ENCODE data around the gene CLCN4. TPM values are rescaled to one million over a fixed set of nuclear protein-coding genes. Genes with fewer than 3 reads are reported as not detected.

The CLCN4 gene
- polyA plus RNA-seq, 3 donors from 2014 or later = 0.69 TPM; not detected in 2

GRCh38 chrX:10176121-10177003, 19.6 kb downstream of the CLCN4 start:
- Mint-ChIP-seq H3K27me3 (ENCODE audit: low read depth in 3 of 3) (peaks cover 5 to 21% (median 6%) of the 10 kb centered on the region in 3 donors), H3K36me3 (no peaks in the 10 kb centered on the region), H3K4me1 (no peaks in the 10 kb centered on the region), H3K4me3 (no peak overlapping the region), H3K27ac (no peak overlapping the region), H3K9me3 (peaks cover 0 to 4% (median 0%) of the 10 kb centered on the region in 6 donors)
- no peak for DNase-seq

GRCh38 chrX:10177004-10177396, 20.2 kb downstream of the CLCN4 start:
- no peaks in the 10 kb centered on the region for H3K4me1 Mint-ChIP-seq
- no peak overlapping the region for H3K27ac Mint-ChIP-seq
- no peak for DNase-seq
- no peaks in the 10 kb centered on the region for H3K36me3 Mint-ChIP-seq
- peaks cover 5 to 21% (median 6%) of the 10 kb centered on the region in 3 donors for H3K27me3 Mint-ChIP-seq (ENCODE audit: low read depth in 3 of 3)
- no peak overlapping the region for H3K4me3 Mint-ChIP-seq
- peaks cover 0 to 4% (median 0%) of the 10 kb centered on the region in 6 donors for H3K9me3 Mint-ChIP-seq

- H3K4me1 Mint-ChIP-seq = no peaks in the 10 kb centered on the region
- no peak overlapping the region for H3K27ac Mint-ChIP-seq
- H3K36me3 Mint-ChIP-seq = no peaks in the 10 kb centered on the region
- H3K4me3 Mint-ChIP-seq = no peak overlapping the region
- peaks cover 0 to 4% (median 0%) of the 10 kb centered on the region in 6 donors for H3K9me3 Mint-ChIP-seq
- DNase-seq = no peak
- H3K27me3 Mint-ChIP-seq (ENCODE audit: low read depth in 3 of 3) = peaks cover 4 to 22% (median 6%) of the 10 kb centered on the region in 3 donors
These were observed 20.8 kb downstream of the CLCN4 start for GRCh38 chrX:10177601-10178000.

GRCh38 chrX:10178866-10179463, 22.2 kb downstream of the CLCN4 start:
- H3K27me3 Mint-ChIP-seq (ENCODE audit: low read depth in 3 of 3) = peaks cover 4 to 24% (median 8%) of the 10 kb centered on the region in 3 donors
- no peaks in the 10 kb centered on the region for H3K36me3 Mint-ChIP-seq
- DNase-seq = no peak
- H3K27ac Mint-ChIP-seq = no peak overlapping the region
- H3K4me1 Mint-ChIP-seq = no peaks in the 10 kb centered on the region
- no peak overlapping the region for H3K4me3 Mint-ChIP-seq
- H3K9me3 Mint-ChIP-seq = peaks cover 0 to 4% (median 0%) of the 10 kb centered on the region in 6 donors

GRCh38 chrX:10183760-10184159, 27.0 kb downstream of the CLCN4 start:
- Mint-ChIP-seq H3K4me1 (no peaks in the 10 kb centered on the region), H3K4me3 (no peak overlapping the region), H3K36me3 (no peaks in the 10 kb centered on the region), H3K27ac (peak overlapping the region in 1 of 6 donors; percentile 36), H3K27me3 (ENCODE audit: low read depth in 3 of 3) (peaks cover 4 to 10% (median 5%) of the 10 kb centered on the region in 3 donors), H3K9me3 (peaks cover 0 to 4% (median 0%) of the 10 kb centered on the region in 6 donors)
- no peak for DNase-seq

- no peaks in the 10 kb centered on the region for H3K4me1 Mint-ChIP-seq
- no peak for DNase-seq
- no peak overlapping the region for H3K27ac Mint-ChIP-seq
- H3K27me3 Mint-ChIP-seq (ENCODE audit: low read depth in 3 of 3) = peaks cover 4 to 12% (median 5%) of the 10 kb centered on the region in 3 donors
- H3K36me3 Mint-ChIP-seq = no peaks in the 10 kb centered on the region
- peaks cover 0 to 4% (median 0%) of the 10 kb centered on the region in 6 donors for H3K9me3 Mint-ChIP-seq
- no peak overlapping the region for H3K4me3 Mint-ChIP-seq
These were observed 27.6 kb downstream of the CLCN4 start for GRCh38 chrX:10184411-10184810.

GRCh38 chrX:10186355-10186754, 29.6 kb downstream of the CLCN4 start:
- Mint-ChIP-seq H3K27ac (no peak overlapping the region), H3K36me3 (no peaks in the 10 kb centered on the region), H3K9me3 (no peaks in the 10 kb centered on the region), H3K27me3 (ENCODE audit: low read depth in 3 of 3) (peaks cover 2 to 14% (median 3%) of the 10 kb centered on the region in 3 donors), H3K4me1 (no peaks in the 10 kb centered on the region), H3K4me3 (no peak overlapping the region)
- no peak for DNase-seq

- Mint-ChIP-seq H3K27ac (no peak overlapping the region), H3K36me3 (no peaks in the 10 kb centered on the region), H3K4me1 (no peaks in the 10 kb centered on the region), H3K27me3 (ENCODE audit: low read depth in 3 of 3) (peaks cover 2 to 14% (median 3%) of the 10 kb centered on the region in 3 donors), H3K4me3 (no peak overlapping the region), H3K9me3 (no peaks in the 10 kb centered on the region)
- no peak for DNase-seq
These were observed 30.6 kb downstream of the CLCN4 start for GRCh38 chrX:10187421-10187820.

GRCh38 chrX:10189317-10190268, 32.8 kb downstream of the CLCN4 start:
- H3K9me3 Mint-ChIP-seq = no peaks in the 10 kb centered on the region
- H3K4me3 Mint-ChIP-seq = no peak overlapping the region
- peak; percentile 59 to 71 (median 64) for DNase-seq
- no peak overlapping the region for H3K27ac Mint-ChIP-seq
- H3K4me1 Mint-ChIP-seq = no peaks in the 10 kb centered on the region
- peaks cover 0 to 10% (median 3%) of the 10 kb centered on the region in 3 donors for H3K27me3 Mint-ChIP-seq (ENCODE audit: low read depth in 3 of 3)
- no peaks in the 10 kb centered on the region for H3K36me3 Mint-ChIP-seq

GRCh38 chrX:10190367-10190766, 33.6 kb downstream of the CLCN4 start:
- Mint-ChIP-seq H3K27me3 (ENCODE audit: low read depth in 3 of 3) (peaks cover 0 to 6% (median 3%) of the 10 kb centered on the region in 3 donors), H3K27ac (no peak overlapping the region), H3K4me1 (no peaks in the 10 kb centered on the region), H3K4me3 (no peak overlapping the region), H3K36me3 (no peaks in the 10 kb centered on the region), H3K9me3 (no peaks in the 10 kb centered on the region)
- DNase-seq = peak; percentile 14 to 15 (median 14)

GRCh38 chrX:10193587-10193986, 36.8 kb downstream of the CLCN4 start:
- peaks cover under 1 to 2% of the 10 kb centered on the region in 2 donors for H3K4me1 Mint-ChIP-seq
- no peaks in the 10 kb centered on the region for H3K36me3 Mint-ChIP-seq
- no peak overlapping the region for H3K4me3 Mint-ChIP-seq
- no peak for DNase-seq
- H3K27ac Mint-ChIP-seq = no peak overlapping the region
- peaks cover 0 to 11% (median 3%) of the 10 kb centered on the region in 3 donors for H3K27me3 Mint-ChIP-seq (ENCODE audit: low read depth in 3 of 3)
- no peaks in the 10 kb centered on the region for H3K9me3 Mint-ChIP-seq

- H3K27me3 Mint-ChIP-seq (ENCODE audit: low read depth in 3 of 3) = peaks cover 2 to 7% (median 3%) of the 10 kb centered on the region in 3 donors
- H3K4me1 Mint-ChIP-seq = peaks cover 11 to 12% of the 10 kb centered on the region in 2 donors
- no peak for DNase-seq
- no peaks in the 10 kb centered on the region for H3K36me3 Mint-ChIP-seq
- H3K9me3 Mint-ChIP-seq = no peaks in the 10 kb centered on the region
- no peak overlapping the region for H3K27ac Mint-ChIP-seq
- H3K4me3 Mint-ChIP-seq = no peak overlapping the region
These were observed 38.6 kb downstream of the CLCN4 start for GRCh38 chrX:10195425-10195824.

GRCh38 chrX:10195947-10196346, 39.2 kb downstream of the CLCN4 start:
- H3K4me1 Mint-ChIP-seq = peaks cover 11 to 12% of the 10 kb centered on the region in 2 donors
- H3K4me3 Mint-ChIP-seq = no peak overlapping the region
- no peak for DNase-seq
- no peaks in the 10 kb centered on the region for H3K36me3 Mint-ChIP-seq
- no peaks in the 10 kb centered on the region for H3K9me3 Mint-ChIP-seq
- no peak overlapping the region for H3K27ac Mint-ChIP-seq
- peaks cover 2 to 7% (median 3%) of the 10 kb centered on the region in 3 donors for H3K27me3 Mint-ChIP-seq (ENCODE audit: low read depth in 3 of 3)

Measured in immature natural killer cell (primary cell).